Right ventricle myocardium superior (tissue), 1 donor: ENCODE measurements around the gene FAM89B. TPM values are rescaled to one million over a fixed set of nuclear protein-coding genes. Genes with fewer than 3 reads are reported as not detected.

ENCODE experiments used
- ATAC-seq: fragments of 200-7000 bp; cut with Tn5 transposase; one replicate; pipeline ENCODE4 v1.9.1; 2020; ENCODE audit warnings: mild to moderate bottlenecking; ENCODE audit not compliant: poor library complexity
- DNase-seq: peaks from one replicate; pipeline ENCODE4 v3.0.0-alpha.2; 2020
- intact Hi-C: fragments of 100-400 bp; cut with DNase I; formaldehyde crosslinking; loops from one replicate; pipeline ENCODE4 v1.11.2; 2022
- total RNA-seq: library from RNA; stranded (reverse); fragmentation: NEBNext Ultra II Directional; extraction: Animal tissue kit (Norgen Biotek cat#: 25700); gene quantifications from one replicate; pipeline ENCODE4 v1.2.1, GENCODE V29; 2021
- donor health status: DM: no; HTN: yes; CAD: no; lungs with severe emphysema.

The FAM89B gene
- total RNA-seq, 1 donor from 2014 or later = 36.1 TPM

DNA sequence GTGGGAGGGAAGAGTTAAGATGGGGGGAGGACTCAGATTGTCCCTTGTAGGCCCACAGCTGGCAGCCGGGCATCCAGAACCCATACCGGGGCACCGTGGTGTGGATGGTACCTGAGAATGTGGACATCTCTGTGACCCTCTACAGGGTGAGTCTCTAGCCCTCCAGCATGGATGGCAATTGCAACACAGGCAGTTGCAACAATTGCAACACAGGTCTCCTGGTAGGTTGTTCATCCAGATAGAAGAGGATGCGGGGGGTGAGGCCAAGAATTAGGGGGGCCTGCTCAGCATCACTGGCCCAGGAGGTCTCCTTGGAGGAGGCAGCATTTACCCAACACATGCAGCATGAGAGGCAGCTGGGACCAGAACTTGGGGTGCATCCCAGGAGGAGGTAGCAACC is 7.0 kb downstream of the FAM89B start:
- ATAC-seq = no peak
- intact Hi-C loops = no loop called here
- no peak for DNase-seq

DNA sequence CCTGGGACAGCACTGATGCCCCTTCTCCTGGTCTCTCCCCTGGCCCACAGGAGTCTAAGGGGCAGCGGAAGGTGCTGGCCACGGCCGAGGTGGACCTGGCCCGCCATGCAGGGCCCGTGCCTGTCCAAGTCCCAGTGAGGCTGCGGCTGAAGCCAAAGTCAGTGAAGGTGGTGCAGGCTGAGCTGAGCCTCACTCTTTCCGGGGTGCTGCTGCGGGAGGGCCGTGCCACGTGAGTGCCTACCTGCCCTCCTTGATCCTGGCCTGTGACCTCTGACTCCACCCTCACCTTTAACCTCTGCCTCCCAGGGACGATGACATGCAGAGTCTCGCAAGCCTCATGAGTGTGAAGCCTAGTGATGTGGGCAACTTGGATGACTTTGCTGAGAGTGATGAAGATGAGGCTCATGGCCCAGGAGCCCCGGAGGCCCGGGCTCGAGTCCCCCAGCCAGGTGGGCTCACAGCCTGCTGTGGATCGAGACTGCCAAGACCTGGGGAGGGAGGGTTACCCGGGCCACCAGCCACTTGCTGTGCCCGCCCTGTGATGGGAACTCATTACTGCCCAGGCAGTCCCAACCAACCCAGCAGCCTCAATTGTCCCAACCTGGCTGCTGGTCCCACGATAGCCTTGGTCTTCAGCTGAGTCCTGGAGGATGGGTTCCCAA is 7.8 kb downstream of the FAM89B start:
- no peak for DNase-seq
- intact Hi-C loops = no loop called here
- no peak for ATAC-seq

DNA sequence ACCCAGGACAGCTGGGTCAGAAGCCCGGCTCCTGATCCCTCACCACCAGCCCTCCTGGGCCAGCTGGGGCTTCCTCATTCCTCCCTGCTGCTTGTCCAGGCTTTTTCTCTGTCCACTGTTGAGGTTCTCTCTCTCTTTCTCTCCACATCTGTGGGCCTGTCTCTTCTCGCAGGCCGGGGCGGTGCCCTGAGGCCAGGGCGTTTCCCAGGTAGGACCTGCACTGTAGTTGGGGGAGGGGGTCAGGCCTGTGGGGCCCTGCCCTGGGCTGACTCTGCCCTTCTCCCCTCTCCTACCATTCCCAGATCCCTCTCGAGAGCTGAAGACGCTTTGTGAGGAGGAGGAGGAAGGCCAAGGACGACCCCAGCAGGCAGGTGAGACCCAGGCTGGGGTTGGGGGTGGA is 8.4 kb downstream of the FAM89B start:
- no peak for ATAC-seq
- intact Hi-C loops = no loop called here
- DNase-seq = no peak

GRCh38 chr11:65581928-65582327 is 9.6 kb downstream of the FAM89B start:
- intact Hi-C loops = no loop called here
- ATAC-seq = no peak
- DNase-seq = no peak

GRCh38 chr11:65583589-65583988 is 11.3 kb downstream of the FAM89B start:
- no peak for ATAC-seq
- intact Hi-C loops = no loop called here
- DNase-seq = no peak

GRCh38 chr11:65584106-65584505 is 11.8 kb downstream of the FAM89B start:
- intact Hi-C loops = no loop called here
- DNase-seq = no peak
- ATAC-seq = no peak

- no peak for ATAC-seq
Observed at GRCh38 chr11:65584723-65585171, 12.4 kb downstream of the FAM89B start.

DNA sequence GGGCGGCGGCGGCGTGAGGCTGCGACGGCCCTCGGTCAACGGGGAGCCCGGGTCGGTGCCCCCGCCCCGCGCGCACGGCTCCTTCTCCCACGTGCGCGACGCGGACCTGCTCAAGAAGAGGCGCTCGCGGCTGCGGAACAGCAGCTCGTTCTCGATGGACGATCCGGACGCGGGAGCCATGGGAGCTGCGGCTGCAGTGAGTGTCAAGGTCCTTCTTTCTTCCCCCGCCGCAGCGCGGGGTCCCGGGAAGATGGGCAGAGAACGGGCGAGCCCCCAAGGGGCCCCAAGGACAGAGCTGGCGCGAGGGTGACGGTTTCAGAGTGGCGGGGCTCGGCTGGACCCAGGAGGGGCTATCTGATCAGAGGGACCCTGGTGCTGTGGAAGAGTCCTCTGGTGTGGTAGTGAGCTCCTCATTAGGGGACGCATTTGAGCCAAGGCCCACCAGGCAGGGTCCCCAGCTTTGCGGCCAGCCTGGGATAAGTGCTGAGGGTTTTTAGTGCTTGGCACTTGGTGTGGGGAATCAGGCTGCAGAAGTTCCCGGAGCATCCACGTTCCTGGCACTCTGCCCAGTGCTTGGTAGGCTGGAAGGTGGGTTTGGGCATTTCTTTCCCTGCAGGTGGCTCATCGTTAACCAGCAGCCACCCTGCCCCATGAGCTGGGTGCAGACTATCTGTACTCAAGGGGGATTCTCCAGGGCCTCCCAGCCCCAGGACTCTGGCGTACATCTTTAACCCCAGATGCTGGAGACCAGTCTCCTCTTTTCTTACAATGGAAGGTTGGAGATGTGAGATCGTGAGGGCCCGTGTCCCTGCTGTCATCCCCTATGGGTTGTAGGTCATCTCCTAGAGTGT is 13.3 kb downstream of the FAM89B start:
- DNase-seq (no peak), ATAC-seq (no peak)
- intact Hi-C loops = no loop called here

More at GRCh38 chr11:65584723-65585171, 12.4 kb downstream of the FAM89B start:
- no peak for DNase-seq
- intact Hi-C loops = no loop called here

GRCh38 chr11:65586247-65586630 is 13.9 kb downstream of the FAM89B start:
- ATAC-seq (no peak), DNase-seq (no peak)
- intact Hi-C loops = no loop called here

GRCh38 chr11:65586676-65587075 is 14.3 kb downstream of the FAM89B start:
- intact Hi-C loops = no loop called here
- peak; percentile 20 for ATAC-seq
- no peak for DNase-seq

- peak; percentile 76 for DNase-seq
- peak; percentile 68 for ATAC-seq
- intact Hi-C loops = no loop called here
Observed at GRCh38 chr11:65588199-65589054, 16.1 kb downstream of the FAM89B start.

- no peak for DNase-seq
- no peak for ATAC-seq
Observed at GRCh38 chr11:65589444-65590239, 17.3 kb downstream of the FAM89B start.

DNA sequence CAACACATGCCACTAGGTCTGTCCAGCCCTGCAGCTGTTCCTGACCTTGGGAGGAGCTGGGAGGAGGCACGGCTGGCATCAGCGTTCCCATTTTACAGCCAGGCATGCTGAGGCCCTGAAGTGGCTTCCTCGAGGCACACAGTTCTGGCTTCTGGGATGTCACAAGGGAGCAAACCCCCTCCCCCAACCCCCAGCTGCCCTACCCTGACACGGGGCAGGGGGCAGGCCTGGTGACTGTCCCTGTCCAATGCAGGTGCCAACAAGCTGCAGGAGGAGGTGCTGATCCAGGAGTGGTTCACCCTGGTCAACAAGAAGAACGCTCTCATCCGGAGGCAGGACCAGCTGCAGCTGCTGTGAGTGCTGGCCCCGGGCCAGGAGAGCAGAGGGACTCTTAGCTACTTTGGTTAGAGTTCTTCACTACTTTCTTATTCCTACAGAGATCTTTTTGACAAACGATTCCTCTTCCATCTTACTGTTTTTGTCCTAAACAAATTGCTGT is 18.0 kb downstream of the FAM89B start:
- intact Hi-C loops = no loop called here
- ATAC-seq (no peak), DNase-seq (peak; percentile 77)

More at GRCh38 chr11:65589444-65590239, 17.3 kb downstream of the FAM89B start:
- intact Hi-C loops = no loop called here

DNA sequence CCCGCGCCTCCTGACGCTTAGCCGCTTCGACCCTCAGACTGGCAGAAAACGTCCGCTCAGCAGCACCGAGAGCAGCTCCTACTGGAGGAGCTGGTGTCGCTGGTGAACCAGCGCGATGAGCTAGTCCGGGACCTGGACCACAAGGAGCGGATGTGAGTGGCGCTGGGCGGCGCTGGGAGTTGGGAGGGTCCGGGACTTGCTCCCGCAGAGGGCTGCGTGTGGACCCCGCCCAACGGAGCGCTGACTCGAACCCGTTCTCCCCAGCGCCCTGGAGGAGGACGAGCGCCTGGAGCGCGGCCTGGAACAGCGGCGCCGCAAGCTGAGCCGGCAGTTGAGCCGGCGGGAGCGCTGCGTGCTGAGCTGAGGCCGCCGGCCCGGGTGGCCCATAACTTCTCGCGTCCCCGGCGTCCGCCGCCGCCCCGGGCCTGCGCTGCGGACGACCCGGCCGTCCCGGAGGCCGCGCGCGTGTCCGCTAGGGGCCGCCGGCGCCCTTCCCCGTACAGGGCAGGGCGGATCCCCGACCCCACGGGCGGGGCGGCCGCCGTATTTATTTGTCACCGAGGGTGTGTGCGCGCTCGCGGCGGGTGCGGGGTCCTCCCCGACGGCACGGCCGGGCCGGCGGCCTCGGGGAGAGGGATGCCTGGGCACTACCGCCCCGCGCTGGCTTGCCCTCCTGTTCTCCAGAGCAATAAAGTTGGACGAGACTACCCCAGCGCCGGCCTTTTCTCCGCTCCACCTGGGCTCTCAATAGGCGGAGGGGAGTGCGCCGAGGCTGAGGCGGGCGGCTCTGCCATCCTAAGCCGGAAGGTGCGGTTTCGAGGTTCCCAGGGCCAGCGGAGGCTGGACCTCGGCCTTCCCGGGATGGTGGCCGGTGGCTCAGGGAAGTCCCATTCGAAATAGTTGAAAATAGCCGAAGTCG is 19.9 kb downstream of the FAM89B start:
- intact Hi-C loops = no loop called here
- DNase-seq = no peak
- peak; percentile 42 for ATAC-seq

- no peak for ATAC-seq
- intact Hi-C loops = no loop called here
- no peak for DNase-seq
Observed at GRCh38 chr11:65592858-65593517, 20.6 kb downstream of the FAM89B start.

- intact Hi-C loops = no loop called here
Observed at GRCh38 chr11:65593518-65594414, 21.4 kb downstream of the FAM89B start.

More at GRCh38 chr11:65593518-65594414, 21.4 kb downstream of the FAM89B start:
- peak; percentile 47 for ATAC-seq
- peak; percentile 76 for DNase-seq
